Lung (tissue), 12 donors: ENCODE measurements around the gene ADGRF1. TPM values are rescaled to one million over a fixed set of nuclear protein-coding genes. Genes with fewer than 3 reads are reported as not detected.

Experiments
- ATAC-seq: fragments of 200-7000 bp; cut with Tn5 transposase; one replicate; pipeline ENCODE4 v1.9.1; 2020; ENCODE audit warnings: moderate number of reproducible peaks; ENCODE audit not compliant: insufficient read depth, low FRiP score
- DNase-seq, 3 donors: peaks; one replicate each; pipeline ENCODE4 v3.0.0-alpha.2; 2013 to 2017
- H3K27ac ChIP-seq, 2 donors: one replicate each; pipeline ENCODE4 v1.5.1; 2013; ENCODE audit warnings: mild to moderate bottlenecking in 2 of 2, moderate library complexity in 2 of 2, control low read depth in 1 of 2, inconsistent platforms in 1 of 2, low read depth in 1 of 2, low read length in 1 of 2
- H3K27me3 ChIP-seq, 3 donors: one replicate each; pipeline ENCODE4 v1.5.1; 2013; ENCODE audit warnings: low read length in 2 of 3; ENCODE audit not compliant: control insufficient read depth in 3 of 3, insufficient read depth in 3 of 3
- H3K36me3 ChIP-seq, 4 donors: one replicate each; pipeline ENCODE4 v1.5.1; 2013; ENCODE audit warnings: low read length in 4 of 4, mild to moderate bottlenecking in 1 of 4, moderate library complexity in 1 of 4; ENCODE audit not compliant: control insufficient read depth in 4 of 4, insufficient read depth in 4 of 4
- H3K4me1 ChIP-seq, 5 donors: one replicate each; pipeline ENCODE4 v1.5.1; 2013; ENCODE audit warnings: low read length in 5 of 5, mild to moderate bottlenecking in 2 of 5, moderate library complexity in 1 of 5; ENCODE audit not compliant: control insufficient read depth in 5 of 5, insufficient read depth in 5 of 5
- H3K4me3 ChIP-seq: one replicate; pipeline ENCODE4 v1.5.1; 2013; ENCODE audit warnings: mild to moderate bottlenecking, control low read depth, moderate library complexity
- H3K9ac ChIP-seq, 2 donors: one replicate each; pipeline ENCODE4 v1.5.1; 2013; ENCODE audit warnings: low read length in 2 of 2, control low read depth in 1 of 2; ENCODE audit not compliant: insufficient read depth in 1 of 2
- H3K9me3 ChIP-seq, 4 donors: one replicate each; pipeline ENCODE4 v1.5.1; 2013; ENCODE audit warnings: low read length in 3 of 4, mild to moderate bottlenecking in 1 of 4, moderate library complexity in 1 of 4; ENCODE audit not compliant: control insufficient read depth in 4 of 4, insufficient read depth in 3 of 4
- WGBS, 2 donors: extraction: QIAGEN DNeasy Blood & Tissue Kit; methylation state at CpG; one replicate each; pipeline ENCODE4 v1.1.7; 2013; 5-methylcytosine and 5-hydroxymethylcytosine counted together
- polyA plus RNA-seq, 2 donors: library from polyadenylated mRNA; stranded (reverse); fragments of 200-250 nt; gene quantifications; one replicate each; pipeline ENCODE4 v1.2.1, GENCODE V29; 2013
- total RNA-seq, 2 donors: library from RNA; depleted of rRNA in 1 of 2; stranded (reverse); fragments of >200 nt in 1 of 2; gene quantifications; one replicate each; pipeline ENCODE4 v1.2.1, GENCODE V29; 2014 to 2021
- TF ChIP-seq, protein P1 (sequence below): IDR thresholded peaks from 2 replicates; pipeline ENCODE4 v1.5.1; 2012; ENCODE audit warnings: mild to moderate bottlenecking; ENCODE audit errors: control extremely low read depth, extremely low read depth
- donor health status: control.
- donor health status: control.
- donor health status: Bipolar disorder and iron deficiency.
- donor health status: healthy.
- donor health status: DM: yes; HTN: yes; CAD: no.

Gene ADGRF1
- total and polyA plus RNA-seq, 4 donors, result 4.0 to 23.3 (median 12.6) TPM

DNA sequence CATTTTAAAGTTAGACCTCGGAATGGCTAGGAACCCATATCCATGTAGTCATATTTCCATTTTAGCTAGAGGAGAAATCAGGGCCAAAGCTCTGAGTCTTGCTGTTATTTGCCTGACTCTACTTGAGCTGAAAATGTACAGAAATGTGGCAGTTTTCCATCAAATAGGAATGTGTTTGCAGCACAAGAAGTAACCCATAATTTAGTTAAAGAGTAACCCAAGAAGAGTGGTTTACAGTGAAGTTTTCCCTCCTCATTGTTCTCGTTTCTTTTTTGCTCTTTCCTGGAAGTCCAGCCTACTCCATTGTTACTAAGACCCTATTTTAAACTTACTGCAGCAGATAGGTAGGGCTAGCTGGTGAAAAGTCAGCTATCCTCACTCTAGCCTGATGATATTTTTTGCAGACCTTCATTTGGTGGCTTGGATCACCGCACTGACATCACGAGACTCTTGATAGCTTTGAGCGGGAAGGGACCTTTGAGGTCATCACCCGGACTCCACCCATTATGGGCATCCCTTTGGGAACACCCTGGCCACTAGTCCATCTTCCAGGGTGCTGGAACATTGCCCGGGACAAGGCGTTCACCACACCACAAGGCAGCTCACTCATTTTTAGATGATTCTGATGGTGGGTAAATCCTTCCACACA lies 92.4 kb downstream of the ADGRF1 start:
- Histone ChIP-seq H3K9ac (no peak overlapping the region), H3K27me3 (no peaks in the 10 kb centered on the region), H3K9me3 (no peaks in the 10 kb centered on the region), H3K4me3 (no peak overlapping the region), H3K4me1 (peaks cover 0 to 18% (median 8%) of the 10 kb centered on the region in 5 donors), H3K27ac (peak overlapping the region; percentile 66 to 87), H3K36me3 (no peaks in the 10 kb centered on the region)
- TF ChIP-seq, protein P1, sequence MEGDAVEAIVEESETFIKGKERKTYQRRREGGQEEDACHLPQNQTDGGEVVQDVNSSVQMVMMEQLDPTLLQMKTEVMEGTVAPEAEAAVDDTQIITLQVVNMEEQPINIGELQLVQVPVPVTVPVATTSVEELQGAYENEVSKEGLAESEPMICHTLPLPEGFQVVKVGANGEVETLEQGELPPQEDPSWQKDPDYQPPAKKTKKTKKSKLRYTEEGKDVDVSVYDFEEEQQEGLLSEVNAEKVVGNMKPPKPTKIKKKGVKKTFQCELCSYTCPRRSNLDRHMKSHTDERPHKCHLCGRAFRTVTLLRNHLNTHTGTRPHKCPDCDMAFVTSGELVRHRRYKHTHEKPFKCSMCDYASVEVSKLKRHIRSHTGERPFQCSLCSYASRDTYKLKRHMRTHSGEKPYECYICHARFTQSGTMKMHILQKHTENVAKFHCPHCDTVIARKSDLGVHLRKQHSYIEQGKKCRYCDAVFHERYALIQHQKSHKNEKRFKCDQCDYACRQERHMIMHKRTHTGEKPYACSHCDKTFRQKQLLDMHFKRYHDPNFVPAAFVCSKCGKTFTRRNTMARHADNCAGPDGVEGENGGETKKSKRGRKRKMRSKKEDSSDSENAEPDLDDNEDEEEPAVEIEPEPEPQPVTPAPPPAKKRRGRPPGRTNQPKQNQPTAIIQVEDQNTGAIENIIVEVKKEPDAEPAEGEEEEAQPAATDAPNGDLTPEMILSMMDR, result no peak
- peak; percentile 56 for ATAC-seq
- 49 to 78% methylated on average over 8 of the region's 8 CpGs for WGBS, 2 donors
- DNase-seq, result peak in 2 of 3 donors; percentile 34 to 70

DNA sequence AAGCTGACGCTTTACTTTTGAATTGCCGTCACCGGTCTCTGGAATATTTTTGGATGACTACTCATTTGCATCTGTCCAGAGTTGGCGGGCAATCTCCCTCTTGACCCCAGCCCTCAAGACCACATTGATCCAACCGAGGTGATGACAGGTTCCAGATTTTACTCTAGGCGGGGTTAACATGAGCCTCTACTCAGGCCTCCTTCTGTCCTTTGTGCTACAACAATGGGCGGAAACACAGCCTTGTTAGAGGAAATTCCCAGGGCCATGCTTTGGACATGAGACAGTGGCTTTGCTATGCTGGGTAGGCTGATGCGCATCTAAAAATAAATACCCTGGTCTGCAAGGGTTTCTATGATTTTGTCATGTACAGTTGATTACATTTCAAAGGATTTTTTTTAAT lies 93.4 kb downstream of the ADGRF1 start:
- TF ChIP-seq, protein P1, result no peak
- no peak for ATAC-seq
- H3K27ac ChIP-seq, result peak overlapping the region; percentile 71 to 81
- no peaks in the 10 kb centered on the region for H3K27me3 ChIP-seq
- no peak overlapping the region for H3K4me3 ChIP-seq
- WGBS, 2 donors, result 61 to 72% methylated on average over 8 of the region's 8 CpGs
- H3K36me3 ChIP-seq, result no peaks in the 10 kb centered on the region
- H3K9ac ChIP-seq, result no peak overlapping the region
- peak in 2 of 3 donors; percentile 50 to 74 for DNase-seq
- no peaks in the 10 kb centered on the region for H3K9me3 ChIP-seq
- H3K4me1 ChIP-seq, result peaks cover 0 to 18% (median 8%) of the 10 kb centered on the region in 5 donors

Other genes with a start within 250 kb of the ADGRF1 start
- gene MEP1A, start 248.9 kb downstream of the ADGRF1 start, total RNA-seq, result under 1 TPM; 0.06 to 0.09 TPM
- under 1 TPM; 0.08 to 0.11 TPM for gene MEP1A, start 248.9 kb downstream of the ADGRF1 start, polyA plus RNA-seq
- gene ADGRF5, start 120.4 kb downstream of the ADGRF1 start, total RNA-seq, result 100 to 1,000 TPM; 206 to 339 TPM
- gene ADGRF5, start 120.4 kb downstream of the ADGRF1 start, polyA plus RNA-seq, result 10 to 100 TPM; 71.3 to 78.0 TPM